CD4-positive, alpha-beta T cell (primary cell): ENCODE data around the gene CASKIN1. TPM values are rescaled to one million over a fixed set of nuclear protein-coding genes. Genes with fewer than 3 reads are reported as not detected.

ENCODE experiments used
- ATAC-seq: fragments of 200-7000 bp; cut with Tn5 transposase; one replicate; pipeline ENCODE4 v1.10.0; 2022; ENCODE audit warnings: mild to moderate bottlenecking; ENCODE audit not compliant: poor library complexity
- CTCF ChIA-PET: fragments of 350-600 bp; sonication (Branson Sonifier 250); formaldehyde crosslinking; loops from one replicate; lab custom pipeline; 2021; ENCODE audit warnings: antibody characterized with exemption, inconsistent platforms; lab: Charles Lee
- POLR2A ChIA-PET: fragments of 350-600 bp; sonication (Branson Sonifier 250); formaldehyde crosslinking; loops from one replicate; lab custom pipeline; 2021; ENCODE audit warnings: antibody characterized with exemption, inconsistent platforms; lab: Charles Lee
- DNase-seq, 14 experiments: peaks; one replicate each; pipeline ENCODE4 v3.0.0-alpha.2; 2013 to 2020; ENCODE audit warnings: mixed read lengths in 2 of 14
- H3K27ac ChIP-seq, 2 donors: one replicate each; pipeline versions ENCODE4 v1.5.1 to v1.7.0; 2013; ENCODE audit warnings: low read length in 2 of 2, low read depth in 1 of 2, mild to moderate bottlenecking in 1 of 2
- H3K27me3 ChIP-seq, 2 experiments: 1 replicate in 1 of 2; 2 replicates in 1 of 2; pipeline versions ENCODE4 v1.6.1 to v1.7.0; 2013; ENCODE audit warnings: low read length in 2 of 2, control low read depth in 1 of 2, mild to moderate bottlenecking in 1 of 2, moderate library complexity in 1 of 2; ENCODE audit not compliant: insufficient read depth in 2 of 2, control insufficient read depth in 1 of 2
- H3K36me3 ChIP-seq: one replicate; pipeline ENCODE4 v1.6.1; 2013; ENCODE audit warnings: low read length, control low read depth; ENCODE audit not compliant: insufficient read depth
- H3K4me1 ChIP-seq: one replicate; pipeline ENCODE4 v1.6.1; 2013; ENCODE audit warnings: low read length, control low read depth; ENCODE audit not compliant: insufficient read depth
- H3K4me3 ChIP-seq: one replicate; pipeline ENCODE4 v1.5.1; 2013; ENCODE audit warnings: mild to moderate bottlenecking, low read length, moderate library complexity
- H3K9me3 ChIP-seq, 2 experiments: 1 replicate in 1 of 2; 2 replicates in 1 of 2; pipeline versions ENCODE4 v1.6.1 to v1.7.0; 2013; ENCODE audit warnings: low read length in 2 of 2, mild to moderate bottlenecking in 2 of 2, control low read depth in 1 of 2, moderate library complexity in 1 of 2; ENCODE audit not compliant: control insufficient read depth in 1 of 2, insufficient read depth in 1 of 2
- H3K27ac Mint-ChIP-seq: one replicate; pipeline ENCODE4 v1.8.0; 2020; ENCODE audit warnings: mixed read lengths
- H3K27me3 Mint-ChIP-seq: one replicate; pipeline ENCODE4 v1.8.0; 2021; ENCODE audit warnings: mixed read lengths
- H3K36me3 Mint-ChIP-seq: one replicate; pipeline ENCODE4 v1.8.0; 2021; ENCODE audit warnings: low read depth, mixed read lengths
- H3K4me1 Mint-ChIP-seq: one replicate; pipeline ENCODE4 v1.8.0; 2021; ENCODE audit warnings: low read depth, mixed read lengths
- H3K4me3 Mint-ChIP-seq: one replicate; pipeline ENCODE4 v1.8.0; 2020; ENCODE audit warnings: mild to moderate bottlenecking, mixed read lengths
- H3K9me3 Mint-ChIP-seq: one replicate; pipeline ENCODE4 v1.8.0; 2020; ENCODE audit warnings: mixed read lengths
- intact Hi-C, 2 experiments: fragments of 100-400 bp; cut with DNase I in 1 of 2; cut with micrococcal nuclease in 1 of 2; formaldehyde crosslinking; loops; one replicate each; pipeline versions ENCODE4 v1.15.1 to v1.9.0; 2023 to 2025; cut with DNase I, micrococcal nuclease
- total RNA-seq, 174 experiments: library from RNA in 2 of 174; stranded (reverse) in 2 of 174; gene quantifications; one replicate each; pipeline ENCODE4 v1.2.3 and lab custom pipeline; 2021 to 2026
- TF ChIP-seq, protein P1 (sequence below): fragments of 200-600 bp; IDR thresholded peaks from one replicate; pipeline ENCODE4 v1.8.0; 2022; ENCODE audit warnings: antibody characterized with exemption, mild to moderate bottlenecking

The CASKIN1 gene
- total RNA-seq, 2 experiments from 2014 or later = 0.06 TPM; not detected in 1

DNA sequence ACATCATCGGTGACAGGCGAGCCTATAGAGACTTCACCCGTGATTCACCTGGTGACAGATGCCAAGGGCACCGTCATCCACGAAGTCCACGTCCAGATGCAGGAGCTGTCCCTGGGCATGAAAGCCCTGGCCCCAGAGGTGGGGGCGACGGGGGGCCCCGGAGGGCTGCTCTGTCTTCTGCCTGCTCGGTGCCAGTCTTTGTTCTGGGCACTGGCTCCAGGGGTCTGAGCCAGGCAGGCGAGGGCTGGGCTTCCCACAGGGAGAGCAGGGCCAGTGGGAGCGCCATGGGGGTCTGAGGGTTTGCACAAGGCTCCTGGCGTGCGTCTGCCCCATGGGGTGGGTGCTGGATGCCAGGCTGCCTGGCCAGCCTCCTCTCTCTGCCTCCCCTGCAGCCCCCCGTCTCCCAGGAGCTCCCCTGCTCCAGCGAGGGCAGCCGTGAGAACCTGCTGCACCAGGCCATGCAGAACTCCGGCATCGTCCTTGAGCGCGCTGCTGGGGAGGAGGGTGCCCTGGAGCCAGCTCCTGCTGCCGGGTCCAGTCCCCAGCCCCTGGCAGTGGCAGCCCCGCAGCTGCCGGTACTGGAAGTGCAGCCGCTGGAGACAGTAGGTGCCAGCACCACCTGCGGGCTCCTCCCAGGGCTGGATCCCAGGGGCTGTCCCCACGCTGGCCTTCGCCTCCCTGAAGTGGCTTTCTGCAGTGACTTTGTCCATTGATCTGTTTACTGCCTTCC is 36.8 kb upstream of the CASKIN1 start:
- ChIA-PET POLR2A (no interaction called here), CTCF (no interaction called here)
- Histone ChIP-seq H3K36me3 (peaks cover 66% of the 10 kb centered on the region), H3K4me1 (peaks cover 11% of the 10 kb centered on the region), H3K9me3 (no peaks in the 10 kb centered on the region), H3K27ac (no peak overlapping the region), H3K27me3 (peaks cover 0 to 12% of the 10 kb centered on the region in 2 experiments), H3K4me3 (no peak overlapping the region)
- H3K9me3 Mint-ChIP-seq = no peaks in the 10 kb centered on the region
- peaks cover 30% of the 10 kb centered on the region for H3K36me3 Mint-ChIP-seq
- no peak overlapping the region for H3K27ac Mint-ChIP-seq
- ATAC-seq (no peak), DNase-seq (no peak)
- H3K4me1 Mint-ChIP-seq = no peaks in the 10 kb centered on the region
- H3K27me3 Mint-ChIP-seq = peaks cover 4% of the 10 kb centered on the region
- intact Hi-C loops = no loop called here
- H3K4me3 Mint-ChIP-seq = no peak overlapping the region
- TF ChIP-seq, protein P1, sequence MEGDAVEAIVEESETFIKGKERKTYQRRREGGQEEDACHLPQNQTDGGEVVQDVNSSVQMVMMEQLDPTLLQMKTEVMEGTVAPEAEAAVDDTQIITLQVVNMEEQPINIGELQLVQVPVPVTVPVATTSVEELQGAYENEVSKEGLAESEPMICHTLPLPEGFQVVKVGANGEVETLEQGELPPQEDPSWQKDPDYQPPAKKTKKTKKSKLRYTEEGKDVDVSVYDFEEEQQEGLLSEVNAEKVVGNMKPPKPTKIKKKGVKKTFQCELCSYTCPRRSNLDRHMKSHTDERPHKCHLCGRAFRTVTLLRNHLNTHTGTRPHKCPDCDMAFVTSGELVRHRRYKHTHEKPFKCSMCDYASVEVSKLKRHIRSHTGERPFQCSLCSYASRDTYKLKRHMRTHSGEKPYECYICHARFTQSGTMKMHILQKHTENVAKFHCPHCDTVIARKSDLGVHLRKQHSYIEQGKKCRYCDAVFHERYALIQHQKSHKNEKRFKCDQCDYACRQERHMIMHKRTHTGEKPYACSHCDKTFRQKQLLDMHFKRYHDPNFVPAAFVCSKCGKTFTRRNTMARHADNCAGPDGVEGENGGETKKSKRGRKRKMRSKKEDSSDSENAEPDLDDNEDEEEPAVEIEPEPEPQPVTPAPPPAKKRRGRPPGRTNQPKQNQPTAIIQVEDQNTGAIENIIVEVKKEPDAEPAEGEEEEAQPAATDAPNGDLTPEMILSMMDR = no peak

DNA sequence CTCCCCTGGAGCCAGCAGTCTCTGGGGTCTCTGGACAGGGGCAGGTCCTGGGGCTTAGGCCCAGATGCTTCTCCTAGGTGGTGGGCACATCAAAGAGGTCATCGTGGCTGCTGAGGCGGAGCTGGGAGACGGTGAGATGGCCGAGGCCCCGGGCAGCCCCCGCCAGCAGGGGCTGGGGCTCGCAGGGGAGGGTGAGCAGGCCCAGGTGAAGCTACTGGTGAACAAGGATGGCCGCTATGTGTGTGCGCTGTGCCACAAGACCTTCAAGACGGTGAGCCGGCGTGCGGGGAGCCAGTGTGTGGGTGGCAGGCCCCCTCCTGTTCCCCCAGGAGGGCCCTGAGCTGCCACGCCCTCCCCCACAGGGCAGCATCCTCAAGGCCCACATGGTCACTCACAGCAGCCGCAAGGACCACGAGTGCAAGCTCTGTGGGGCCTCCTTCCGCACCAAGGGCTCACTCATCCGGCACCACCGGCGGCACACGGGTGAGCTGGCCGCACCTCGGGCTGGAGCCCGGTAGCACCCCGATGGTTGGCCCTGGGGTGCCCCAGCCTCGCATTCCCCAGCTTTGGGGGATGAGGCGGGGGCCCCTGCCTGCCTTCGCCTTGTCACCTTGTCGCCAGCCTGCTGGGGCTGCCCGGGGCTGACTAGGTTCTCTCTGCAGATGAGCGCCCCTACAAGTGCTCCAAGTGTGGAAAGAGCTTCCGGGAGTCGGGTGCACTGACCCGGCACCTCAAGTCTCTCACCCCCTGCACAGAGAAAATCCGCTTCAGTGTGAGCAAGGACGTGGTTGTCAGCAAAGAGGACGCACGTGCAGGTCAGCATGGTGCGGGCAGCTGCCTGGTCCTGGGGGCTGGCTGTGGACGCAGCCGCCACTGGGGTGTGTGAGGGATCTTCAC is 35.9 kb upstream of the CASKIN1 start:
- Histone ChIP-seq H3K9me3 (no peaks in the 10 kb centered on the region), H3K27me3 (peaks cover 0 to 12% of the 10 kb centered on the region in 2 experiments), H3K4me3 (no peak overlapping the region), H3K4me1 (peaks cover 11% of the 10 kb centered on the region), H3K36me3 (peaks cover 70% of the 10 kb centered on the region), H3K27ac (no peak overlapping the region)
- CTCF ChIA-PET = no interaction called here
- Mint-ChIP-seq H3K9me3 (no peaks in the 10 kb centered on the region), H3K4me1 (no peaks in the 10 kb centered on the region), H3K27ac (no peak overlapping the region), H3K36me3 (peaks cover 30% of the 10 kb centered on the region), H3K27me3 (peaks cover 4% of the 10 kb centered on the region), H3K4me3 (no peak overlapping the region)
- DNase-seq = no peak
- ATAC-seq = no peak
- POLR2A ChIA-PET = no interaction called here
- TF ChIP-seq, protein P1 = no peak
- intact Hi-C loops = no loop called here

DNA sequence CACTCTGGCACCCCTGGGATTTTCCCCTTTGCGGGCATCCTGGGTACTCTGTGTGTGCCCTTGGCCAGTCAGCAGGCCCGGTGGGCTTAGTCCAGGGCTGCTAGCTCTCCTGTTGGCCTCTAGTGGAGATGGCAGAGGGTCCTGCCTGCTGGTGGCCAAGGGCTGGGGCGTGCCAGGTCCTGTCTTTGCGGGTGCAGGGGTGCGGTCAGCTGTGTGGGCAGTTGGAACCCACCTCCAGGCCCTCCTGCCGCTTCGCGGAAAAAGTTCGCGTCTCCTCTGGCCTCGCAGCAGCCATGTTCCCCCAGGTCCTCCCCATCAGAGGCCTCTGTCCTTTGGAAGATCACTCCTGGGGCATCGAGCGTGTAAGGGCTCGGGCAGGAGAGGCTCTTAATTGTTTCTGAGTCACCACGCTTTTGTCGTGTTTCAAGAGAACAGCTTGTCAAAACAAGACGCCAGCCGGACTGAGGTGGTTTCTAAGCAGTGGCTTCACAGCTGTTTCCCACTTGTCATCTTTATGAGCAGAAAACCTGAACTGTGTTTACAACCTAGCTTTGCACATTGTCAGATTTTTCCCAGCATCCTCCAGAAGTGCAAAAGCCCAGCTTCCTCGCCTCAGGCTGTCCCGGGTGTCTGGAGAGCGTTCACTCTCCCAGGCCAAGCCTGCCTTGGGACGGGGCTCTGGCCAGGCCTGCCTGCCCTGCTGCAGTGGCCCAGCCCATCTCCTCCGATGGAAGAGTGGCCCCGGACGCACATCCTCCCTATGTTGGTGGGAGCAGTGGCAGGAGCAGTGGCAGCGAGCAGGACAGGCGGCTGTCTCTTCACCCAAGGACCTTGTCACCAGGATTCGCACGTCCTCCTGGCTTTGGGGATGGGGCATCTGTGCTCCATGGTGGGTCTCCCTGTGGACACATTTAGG is 34.9 kb upstream of the CASKIN1 start:
- DNase-seq (no peak), ATAC-seq (no peak)
- Mint-ChIP-seq H3K9me3 (no peaks in the 10 kb centered on the region), H3K4me3 (no peak overlapping the region), H3K27ac (no peak overlapping the region), H3K4me1 (peaks cover under 1% of the 10 kb centered on the region), H3K36me3 (peaks cover 30% of the 10 kb centered on the region), H3K27me3 (peaks cover 4% of the 10 kb centered on the region)
- CTCF ChIA-PET = no interaction called here
- H3K36me3 ChIP-seq = peaks cover 70% of the 10 kb centered on the region
- H3K9me3 ChIP-seq = no peaks in the 10 kb centered on the region
- H3K4me3 ChIP-seq = no peak overlapping the region
- POLR2A ChIA-PET = no interaction called here
- H3K27ac ChIP-seq = no peak overlapping the region
- intact Hi-C loops = no loop called here
- peaks cover 2% of the 10 kb centered on the region for H3K4me1 ChIP-seq
- TF ChIP-seq, protein P1 = no peak
- H3K27me3 ChIP-seq = peaks cover 0 to 4% of the 10 kb centered on the region in 2 experiments
